GM21786 (cell line): ENCODE results near the gene DHX16.

Experiments
- ATAC-seq: cut with Tn5 transposase; IDR thresholded peaks from one replicate; pipeline ENCODE4 v1.9.1; 2021; ENCODE audit not compliant: unreplicated experiment

Gene DHX16

GRCh38 chr6:30641048-30641447 is 31.8 kb downstream of the DHX16 start:
- no peak for ATAC-seq

GRCh38 chr6:30640481-30640880 is 32.3 kb downstream of the DHX16 start:
- ATAC-seq, result no peak

GRCh38 chr6:30635834-30636233 is 37.0 kb downstream of the DHX16 start:
- no peak for ATAC-seq

GRCh38 chr6:30626484-30627366 is 46.1 kb downstream of the DHX16 start, which contains the start of gene ATAT1:
TSS of gene ATAT1 (plus strand) at chr6:30626874.
- ATAC-seq, result peak; percentile 85

GRCh38 chr6:30625511-30625910 is 47.3 kb downstream of the DHX16 start:
- no peak for ATAC-seq

- ATAC-seq, result no peak
Observed at GRCh38 chr6:30619561-30619960, 53.2 kb downstream of the DHX16 start.

- no peak for ATAC-seq
Observed at GRCh38 chr6:30618270-30618797, 54.5 kb downstream of the DHX16 start.

GRCh38 chr6:30617565-30618269 is 55.1 kb downstream of the DHX16 start, which contains the start of gene MRPS18B:
TSS of gene MRPS18B (plus strand) at chr6:30617840. CDS start at chr6:30617866, 26 bp downstream.
- ATAC-seq, result peak; percentile 73

GRCh38 chr6:30616811-30617564 is 55.8 kb downstream of the DHX16 start, which contains the start of gene PPP1R10:
TSS of gene PPP1R10 (minus strand) at chr6:30617243. CDS start at chr6:30609944, 7,299 bp downstream.
- peak; percentile 81 for ATAC-seq

- ATAC-seq, result no peak
Observed at GRCh38 chr6:30615958-30616810, 56.6 kb downstream of the DHX16 start.

- no peak for ATAC-seq
Observed at GRCh38 chr6:30615219-30615957, 57.4 kb downstream of the DHX16 start.

- peak; percentile 54 for ATAC-seq
Observed at GRCh38 chr6:30614843-30615218, 58.0 kb downstream of the DHX16 start.

GRCh38 chr6:30614044-30614842 is 58.6 kb downstream of the DHX16 start:
- no peak for ATAC-seq

- ATAC-seq, result no peak
Observed at GRCh38 chr6:30613251-30614043, 59.4 kb downstream of the DHX16 start.

GRCh38 chr6:30612687-30613248 is 60.0 kb downstream of the DHX16 start:
- ATAC-seq, result no peak

GRCh38 chr6:30612213-30612612 is 60.6 kb downstream of the DHX16 start:
- no peak for ATAC-seq

- no peak for ATAC-seq
Observed at GRCh38 chr6:30611856-30612194, 61.0 kb downstream of the DHX16 start.
